B cell (primary cell): ENCODE data around the gene C1orf52. TPM values are rescaled to one million over a fixed set of nuclear protein-coding genes. Genes with fewer than 3 reads are reported as not detected.

Experiments used
- ATAC-seq: fragments of 200-7000 bp; cut with Tn5 transposase; one replicate; pipeline ENCODE4 v1.10.0; 2021; ENCODE audit warnings: low read depth, mild to moderate bottlenecking, moderate number of reproducible peaks, moderate library complexity
- CTCF ChIA-PET: fragments of 350-600 bp; sonication (Branson Sonifier 250); formaldehyde crosslinking; loops from one replicate; lab custom pipeline; 2021; ENCODE audit warnings: antibody characterized with exemption, inconsistent platforms; lab: Charles Lee
- POLR2A ChIA-PET: fragments of 350-600 bp; sonication (Branson Sonifier 250); formaldehyde crosslinking; loops from one replicate; lab custom pipeline; 2021; ENCODE audit warnings: antibody characterized with exemption; lab: Charles Lee
- DNase-seq: peaks from one replicate; pipeline ENCODE4 v3.0.0; 2013
- H2AFZ ChIP-seq: 2 replicates; pipeline ENCODE4 v1.6.1; 2012; ENCODE audit warnings: mild to moderate bottlenecking, low read depth, low read length; ENCODE audit not compliant: insufficient read depth, poor library complexity, severe bottlenecking
- H3K27ac ChIP-seq, 2 donors: 1 replicate in 1 of 2; 2 replicates in 1 of 2; pipeline ENCODE4 v1.5.1; 2012 to 2013; ENCODE audit warnings: low read length in 2 of 2, mild to moderate bottlenecking in 2 of 2, moderate library complexity in 1 of 2
- H3K27me3 ChIP-seq, 4 experiments: fragments of 200-600 bp in 1 of 4; sonication (generic) in 1 of 4; replicated peaks in 1 of 4; 1 replicate in 2 of 4; 2 replicates in 2 of 4; pipeline versions ENCODE4 v1.6.1 to v1.7.0; 2013 to 2016; ENCODE audit warnings: low read length in 3 of 4, mild to moderate bottlenecking in 2 of 4, mixed read lengths in 1 of 4, moderate library complexity in 1 of 4; ENCODE audit not compliant: insufficient read depth in 4 of 4, control insufficient read depth in 3 of 4; ENCODE audit errors: control extremely low read depth in 1 of 4
- H3K36me3 ChIP-seq, 2 experiments: replicated peaks in 1 of 2; 1 replicate in 1 of 2; 2 replicates in 1 of 2; pipeline versions ENCODE4 v1.6.1 to v1.7.1; 2013; ENCODE audit warnings: low read length in 1 of 2; ENCODE audit not compliant: insufficient read depth in 2 of 2, control insufficient read depth in 1 of 2; ENCODE audit errors: control extremely low read depth in 1 of 2, extremely low read depth in 1 of 2
- H3K4me1 ChIP-seq, 2 donors: fragments of 200-600 bp in 1 of 2; sonication (generic) in 1 of 2; 1 replicate in 1 of 2; 2 replicates in 1 of 2; pipeline versions ENCODE4 v1.5.1 to v1.6.1; 2013 to 2017; ENCODE audit warnings: low read length in 2 of 2; ENCODE audit not compliant: control insufficient read depth in 2 of 2, insufficient read depth in 2 of 2
- H3K4me2 ChIP-seq: replicated peaks from 2 replicates; pipeline ENCODE3; 2012; ENCODE audit warnings: mild to moderate bottlenecking, low read depth, low read length; ENCODE audit not compliant: poor library complexity, severe bottlenecking
- H3K4me3 ChIP-seq, 5 experiments: fragments of 200-600 bp in 1 of 5; sonication (generic) in 1 of 5; 1 replicate in 3 of 5; 2 replicates in 2 of 5; pipeline versions ENCODE4 v1.5.1 to v1.7.0; 2011 to 2016; ENCODE audit warnings: low read length in 4 of 5, mild to moderate bottlenecking in 4 of 5, low read depth in 2 of 5, control low read depth in 1 of 5, moderate library complexity in 1 of 5; ENCODE audit not compliant: insufficient read depth in 1 of 5; ENCODE audit errors: control extremely low read depth in 1 of 5, extremely low read depth in 1 of 5
- H3K79me2 ChIP-seq: fragments of 200-600 bp; sonication (generic); one replicate; pipeline ENCODE4 v1.6.0; 2016; ENCODE audit warnings: low read length; ENCODE audit not compliant: control insufficient read depth, insufficient read depth
- H3K9ac ChIP-seq: fragments of 200-600 bp; sonication (generic); 2 replicates; pipeline ENCODE4 v1.6.1; 2017; ENCODE audit warnings: mild to moderate bottlenecking, low read length, moderate library complexity
- H3K9me3 ChIP-seq, 3 donors: one replicate each; pipeline versions ENCODE4 v1.6.1 to v1.7.1; 2013; ENCODE audit warnings: low read length in 2 of 3; ENCODE audit not compliant: control insufficient read depth in 2 of 3, insufficient read depth in 1 of 3; ENCODE audit errors: control extremely low read depth in 1 of 3
- H4K20me1 ChIP-seq: 2 replicates; pipeline ENCODE4 v1.6.0; 2012; ENCODE audit warnings: mild to moderate bottlenecking, low read length; ENCODE audit not compliant: insufficient read depth, control insufficient read depth, poor library complexity, severe bottlenecking
- H3K27ac Mint-ChIP-seq: one replicate; pipeline ENCODE4 v1.8.0; 2021; ENCODE audit warnings: mixed read lengths
- H3K27me3 Mint-ChIP-seq: one replicate; pipeline ENCODE4 v1.8.0; 2021; ENCODE audit warnings: mixed read lengths
- H3K4me1 Mint-ChIP-seq: one replicate; pipeline ENCODE4 v1.8.0; 2021; ENCODE audit warnings: mixed read lengths
- H3K4me3 Mint-ChIP-seq: one replicate; pipeline ENCODE4 v1.8.0; 2021; ENCODE audit warnings: mixed read lengths
- H3K9me3 Mint-ChIP-seq: one replicate; pipeline ENCODE4 v1.8.0; 2022; ENCODE audit warnings: mixed read lengths; ENCODE audit not compliant: insufficient read depth
- EZH2 ChIP-seq: IDR thresholded peaks from 2 replicates; pipeline ENCODE4 v1.6.1; 2012; ENCODE audit warnings: borderline replicate concordance, low read depth, mild to moderate bottlenecking, moderate library complexity, low read length; ENCODE audit not compliant: insufficient read depth, poor library complexity, severe bottlenecking
- WGBS: methylation state at CpG from one replicate; pipeline ENCODE4 v1.1.5; 2013; ENCODE audit warnings: missing lambda C conversion rate; ENCODE audit not compliant: insufficient coverage; 5-methylcytosine and 5-hydroxymethylcytosine counted together
- intact Hi-C: fragments of 100-400 bp; cut with micrococcal nuclease; formaldehyde crosslinking; loops from one replicate; pipeline ENCODE4 v1.10.0; 2022
- polyA plus RNA-seq: library from polyadenylated mRNA; depleted of rRNA; stranded (reverse); fragments of >200 nt; gene quantifications from 2 replicates; pipeline ENCODE4 v1.2.3, GENCODE V29; 2012
- total RNA-seq, 2 donors: library from RNA; stranded (reverse); fragments of 120-200 nt in 1 of 2; gene quantifications; 1 replicate in 1 of 2; 2 replicates in 1 of 2; pipeline versions ENCODE4 v1.2.3 to v1.2.4, GENCODE V29; 2013 to 2022
- TF ChIP-seq, protein P1 (sequence below): fragments of 200-600 bp; IDR thresholded peaks from one replicate; pipeline ENCODE4 v1.8.0; 2022; ENCODE audit warnings: antibody characterized with exemption, mild to moderate bottlenecking

The C1orf52 gene
- total and polyA plus RNA-seq, 2 donors (not counting 1 experiment from before 2014, with no cell fraction given), result 29.9 to 45.3 TPM

GRCh38 chr1:85295006-85295431 is 35.6 kb upstream of the C1orf52 start:
- no peaks in the 10 kb centered on the region for H3K9me3 Mint-ChIP-seq
- ChIA-PET CTCF (interaction anchor here (0.6 to 1.2 kb wide), 4 partner anchors 10 to 393 kb away, joined by 3 to 4 read pairs (median 3); partner anchors contain the start of gene C1orf52), POLR2A (interaction anchor here (1.0 to 1.1 kb wide), 2 partner anchors 10 to 19 kb away, joined by 3 read pairs; partner anchors contain the start of gene BCL10)
- Histone ChIP-seq H4K20me1 (no peaks in the 10 kb centered on the region), H3K4me2 (no peak overlapping the region), H2AFZ (no peak overlapping the region), H3K4me1 (peaks cover 33 to 46% of the 10 kb centered on the region in 2 donors), H3K4me3 (no peak overlapping the region), H3K79me2 (peaks cover 3% of the 10 kb centered on the region), H3K27me3 (no peaks in the 10 kb centered on the region), H3K9ac (no peak overlapping the region), H3K9me3 (no peaks in the 10 kb centered on the region), H3K36me3 (no peaks in the 10 kb centered on the region), H3K27ac (no peak overlapping the region)
- DNase-seq, result no peak
- WGBS, result 50% methylated on average over 1 of the region's 3 CpGs
- H3K27me3 Mint-ChIP-seq, result no peaks in the 10 kb centered on the region
- no peak for ATAC-seq
- TF ChIP-seq EZH2, result no peak
- TF ChIP-seq, protein P1, sequence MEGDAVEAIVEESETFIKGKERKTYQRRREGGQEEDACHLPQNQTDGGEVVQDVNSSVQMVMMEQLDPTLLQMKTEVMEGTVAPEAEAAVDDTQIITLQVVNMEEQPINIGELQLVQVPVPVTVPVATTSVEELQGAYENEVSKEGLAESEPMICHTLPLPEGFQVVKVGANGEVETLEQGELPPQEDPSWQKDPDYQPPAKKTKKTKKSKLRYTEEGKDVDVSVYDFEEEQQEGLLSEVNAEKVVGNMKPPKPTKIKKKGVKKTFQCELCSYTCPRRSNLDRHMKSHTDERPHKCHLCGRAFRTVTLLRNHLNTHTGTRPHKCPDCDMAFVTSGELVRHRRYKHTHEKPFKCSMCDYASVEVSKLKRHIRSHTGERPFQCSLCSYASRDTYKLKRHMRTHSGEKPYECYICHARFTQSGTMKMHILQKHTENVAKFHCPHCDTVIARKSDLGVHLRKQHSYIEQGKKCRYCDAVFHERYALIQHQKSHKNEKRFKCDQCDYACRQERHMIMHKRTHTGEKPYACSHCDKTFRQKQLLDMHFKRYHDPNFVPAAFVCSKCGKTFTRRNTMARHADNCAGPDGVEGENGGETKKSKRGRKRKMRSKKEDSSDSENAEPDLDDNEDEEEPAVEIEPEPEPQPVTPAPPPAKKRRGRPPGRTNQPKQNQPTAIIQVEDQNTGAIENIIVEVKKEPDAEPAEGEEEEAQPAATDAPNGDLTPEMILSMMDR, result no peak
- peaks cover 37% of the 10 kb centered on the region for H3K4me1 Mint-ChIP-seq
- intact Hi-C loops, result no loop called here
- no peak overlapping the region for H3K27ac Mint-ChIP-seq
- no peak overlapping the region for H3K4me3 Mint-ChIP-seq

- Histone ChIP-seq H3K4me1 (peaks cover 25 to 49% of the 10 kb centered on the region in 2 donors), H3K36me3 (no peaks in the 10 kb centered on the region), H3K4me2 (peak overlapping the region; percentile 50), H3K9ac (no peak overlapping the region), H3K27ac (peak overlapping the region in 1 of 2 donors; percentile 77), H2AFZ (no peak overlapping the region), H4K20me1 (no peaks in the 10 kb centered on the region), H3K4me3 (no peak overlapping the region), H3K27me3 (no peaks in the 10 kb centered on the region), H3K79me2 (peaks cover 6% of the 10 kb centered on the region), H3K9me3 (no peaks in the 10 kb centered on the region)
- CTCF ChIA-PET, result interaction anchor here (1.2 to 1.3 kb wide), 2 partner anchors 17 to 31 kb away, joined by 4 to 5 read pairs; partner anchors contain the start of gene C1orf52
- no peak for DNase-seq
- TF ChIP-seq EZH2, result no peak
- TF ChIP-seq, protein P1, result no peak
- no peak for ATAC-seq
- POLR2A ChIA-PET, result no interaction called here
- H3K27ac Mint-ChIP-seq, result no peak overlapping the region
- H3K9me3 Mint-ChIP-seq, result no peaks in the 10 kb centered on the region
- intact Hi-C loops, result no loop called here
- H3K4me3 Mint-ChIP-seq, result no peak overlapping the region
- H3K27me3 Mint-ChIP-seq, result no peaks in the 10 kb centered on the region
- peaks cover 21% of the 10 kb centered on the region for H3K4me1 Mint-ChIP-seq
- no CpG with 5 or more reads among the region's 2 CpGs for WGBS
Measured at GRCh38 chr1:85290826-85291225, 31.4 kb upstream of the C1orf52 start.
